ENCODE measurements around the gene FIBCD1. TPM values are rescaled to one million over a fixed set of nuclear protein-coding genes. Genes with fewer than 3 reads are reported as not detected.

The FIBCD1 gene
- total RNA-seq, 1 donor from 2014 or later: not detected

- no peaks in the 10 kb centered on the region for H3K27me3 Mint-ChIP-seq (ENCODE audit: insufficient read depth)
- no peaks in the 10 kb centered on the region for H3K4me1 Mint-ChIP-seq (ENCODE audit: low read depth)
- intact Hi-C loops (cut with micrococcal nuclease): no loop called here
- DNase-seq (ENCODE audit: low spot score): no peak
- H3K36me3 Mint-ChIP-seq (ENCODE audit: low read depth): peaks cover 3% of the 10 kb centered on the region
- H3K27ac Mint-ChIP-seq: no peak overlapping the region
- H3K4me3 Mint-ChIP-seq: no peak overlapping the region
- H3K9me3 Mint-ChIP-seq: no peaks in the 10 kb centered on the region
Measured at GRCh38 chr9:130890870-130891687, 48.0 kb downstream of the FIBCD1 start.

DNA sequence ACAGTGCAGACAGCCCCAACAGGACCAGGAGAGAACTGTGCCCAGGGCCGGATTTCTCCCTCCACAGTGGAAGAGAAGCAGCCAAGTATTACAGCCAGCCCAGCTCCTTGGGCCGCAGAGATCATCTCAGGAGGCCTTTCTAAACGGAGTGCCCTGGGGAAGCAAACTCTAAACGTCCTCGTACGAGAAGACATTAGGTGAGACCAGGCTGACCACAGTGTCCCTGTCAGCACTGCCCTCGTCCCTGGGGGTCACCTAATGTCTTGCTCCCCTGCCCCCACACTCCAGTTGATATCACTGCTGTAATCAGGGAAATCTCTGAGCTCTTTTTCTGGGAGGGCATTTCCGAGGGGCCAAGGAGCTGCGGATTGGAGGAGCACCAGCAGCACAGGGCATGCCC lies 48.9 kb downstream of the FIBCD1 start:
- peaks cover 3% of the 10 kb centered on the region for H3K36me3 Mint-ChIP-seq (ENCODE audit: low read depth)
- no peak for DNase-seq (ENCODE audit: low spot score)
- no peak overlapping the region for H3K4me3 Mint-ChIP-seq
- no peaks in the 10 kb centered on the region for H3K4me1 Mint-ChIP-seq (ENCODE audit: low read depth)
- no peaks in the 10 kb centered on the region for H3K9me3 Mint-ChIP-seq
- intact Hi-C loops (cut with micrococcal nuclease): no loop called here
- no peak overlapping the region for H3K27ac Mint-ChIP-seq
- no peaks in the 10 kb centered on the region for H3K27me3 Mint-ChIP-seq (ENCODE audit: insufficient read depth)

GRCh38 chr9:130888146-130888885 lies 50.7 kb downstream of the FIBCD1 start:
- no peak for DNase-seq (ENCODE audit: low spot score)
- H3K4me3 Mint-ChIP-seq: no peak overlapping the region
- no peak overlapping the region for H3K27ac Mint-ChIP-seq
- intact Hi-C loops (cut with micrococcal nuclease): no loop called here
- H3K9me3 Mint-ChIP-seq: no peaks in the 10 kb centered on the region
- H3K36me3 Mint-ChIP-seq (ENCODE audit: low read depth): peaks cover 3% of the 10 kb centered on the region
- H3K27me3 Mint-ChIP-seq (ENCODE audit: insufficient read depth): no peaks in the 10 kb centered on the region
- H3K4me1 Mint-ChIP-seq (ENCODE audit: low read depth): no peaks in the 10 kb centered on the region

- Mint-ChIP-seq H3K27me3 (ENCODE audit: insufficient read depth) (no peaks in the 10 kb centered on the region), H3K4me1 (ENCODE audit: low read depth) (no peaks in the 10 kb centered on the region), H3K9me3 (no peaks in the 10 kb centered on the region), H3K36me3 (ENCODE audit: low read depth) (peaks cover 3% of the 10 kb centered on the region), H3K4me3 (no peak overlapping the region), H3K27ac (no peak overlapping the region)
- DNase-seq (ENCODE audit: low spot score): no peak
- intact Hi-C loops (cut with micrococcal nuclease): no loop called here
Measured at GRCh38 chr9:130887494-130888144, 51.4 kb downstream of the FIBCD1 start.

DNA sequence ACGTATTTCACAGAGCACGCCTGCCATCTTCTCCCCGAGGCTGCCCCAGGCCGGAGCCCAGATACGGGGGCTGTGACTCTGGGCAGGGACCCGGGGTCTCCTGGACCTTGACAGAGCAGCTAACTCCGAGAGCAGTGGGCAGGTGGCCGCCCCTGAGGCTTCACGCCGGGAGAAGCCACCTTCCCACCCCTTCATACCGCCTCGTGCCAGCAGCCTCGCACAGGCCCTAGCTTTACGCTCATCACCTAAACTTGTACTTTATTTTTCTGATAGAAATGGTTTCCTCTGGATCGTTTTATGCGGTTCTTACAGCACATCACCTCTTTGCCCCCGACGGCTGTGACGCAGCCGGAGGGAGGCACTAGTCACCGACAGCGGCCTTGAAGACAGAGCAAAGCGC lies 52.1 kb downstream of the FIBCD1 start:
- no peak overlapping the region for H3K27ac Mint-ChIP-seq
- peaks cover 3% of the 10 kb centered on the region for H3K36me3 Mint-ChIP-seq (ENCODE audit: low read depth)
- no peaks in the 10 kb centered on the region for H3K27me3 Mint-ChIP-seq (ENCODE audit: insufficient read depth)
- intact Hi-C loops (cut with micrococcal nuclease): no loop called here
- H3K4me1 Mint-ChIP-seq (ENCODE audit: low read depth): no peaks in the 10 kb centered on the region
- DNase-seq (ENCODE audit: low spot score): no peak
- H3K4me3 Mint-ChIP-seq: no peak overlapping the region
- no peaks in the 10 kb centered on the region for H3K9me3 Mint-ChIP-seq

GRCh38 chr9:130885484-130886375 lies 53.3 kb downstream of the FIBCD1 start:
- Mint-ChIP-seq H3K27me3 (ENCODE audit: insufficient read depth) (no peaks in the 10 kb centered on the region), H3K4me1 (ENCODE audit: low read depth) (no peaks in the 10 kb centered on the region), H3K4me3 (no peak overlapping the region), H3K27ac (no peak overlapping the region), H3K9me3 (no peaks in the 10 kb centered on the region), H3K36me3 (ENCODE audit: low read depth) (peaks cover 5% of the 10 kb centered on the region)
- no peak for DNase-seq (ENCODE audit: low spot score)
- intact Hi-C loops (cut with micrococcal nuclease): no loop called here

DNA sequence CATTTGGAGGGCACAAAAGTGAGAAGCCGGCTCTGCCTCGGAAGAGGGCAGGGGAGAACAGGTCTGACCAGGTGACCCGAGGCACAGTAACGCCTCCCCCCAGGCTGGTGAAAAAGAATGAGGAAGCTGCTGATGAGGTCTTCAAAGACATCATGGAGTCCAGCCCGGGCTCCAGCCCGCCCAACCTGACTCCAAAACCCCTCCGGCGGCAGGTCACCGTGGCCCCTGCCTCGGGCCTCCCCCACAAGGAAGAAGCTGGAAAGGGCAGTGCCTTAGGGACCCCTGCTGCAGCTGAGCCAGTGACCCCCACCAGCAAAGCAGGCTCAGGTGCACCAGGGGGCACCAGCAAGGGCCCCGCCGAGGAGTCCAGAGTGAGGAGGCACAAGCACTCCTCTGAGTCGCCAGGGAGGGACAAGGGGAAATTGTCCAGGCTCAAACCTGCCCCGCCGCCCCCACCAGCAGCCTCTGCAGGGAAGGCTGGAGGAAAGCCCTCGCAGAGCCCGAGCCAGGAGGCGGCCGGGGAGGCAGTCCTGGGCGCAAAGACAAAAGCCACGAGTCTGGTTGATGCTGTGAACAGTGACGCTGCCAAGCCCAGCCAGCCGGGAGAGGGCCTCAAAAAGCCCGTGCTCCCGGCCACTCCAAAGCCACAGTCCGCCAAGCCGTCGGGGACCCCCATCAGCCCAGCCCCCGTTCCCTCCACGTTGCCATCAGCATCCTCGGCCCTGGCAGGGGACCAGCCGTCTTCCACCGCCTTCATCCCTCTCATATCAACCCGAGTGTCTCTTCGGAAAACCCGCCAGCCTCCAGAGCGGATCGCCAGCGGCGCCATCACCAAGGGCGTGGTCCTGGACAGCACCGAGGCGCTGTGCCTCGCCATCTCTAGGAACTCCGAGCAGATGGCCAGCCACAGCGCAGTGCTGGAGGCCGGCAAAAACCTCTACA lies 54.2 kb downstream of the FIBCD1 start:
- H3K27ac Mint-ChIP-seq: no peak overlapping the region
- intact Hi-C loops (cut with micrococcal nuclease): no loop called here
- H3K4me3 Mint-ChIP-seq: no peak overlapping the region
- no peaks in the 10 kb centered on the region for H3K27me3 Mint-ChIP-seq (ENCODE audit: insufficient read depth)
- no peak for DNase-seq (ENCODE audit: low spot score)
- no peaks in the 10 kb centered on the region for H3K4me1 Mint-ChIP-seq (ENCODE audit: low read depth)
- no peaks in the 10 kb centered on the region for H3K9me3 Mint-ChIP-seq
- peaks cover 5% of the 10 kb centered on the region for H3K36me3 Mint-ChIP-seq (ENCODE audit: low read depth)

DNA sequence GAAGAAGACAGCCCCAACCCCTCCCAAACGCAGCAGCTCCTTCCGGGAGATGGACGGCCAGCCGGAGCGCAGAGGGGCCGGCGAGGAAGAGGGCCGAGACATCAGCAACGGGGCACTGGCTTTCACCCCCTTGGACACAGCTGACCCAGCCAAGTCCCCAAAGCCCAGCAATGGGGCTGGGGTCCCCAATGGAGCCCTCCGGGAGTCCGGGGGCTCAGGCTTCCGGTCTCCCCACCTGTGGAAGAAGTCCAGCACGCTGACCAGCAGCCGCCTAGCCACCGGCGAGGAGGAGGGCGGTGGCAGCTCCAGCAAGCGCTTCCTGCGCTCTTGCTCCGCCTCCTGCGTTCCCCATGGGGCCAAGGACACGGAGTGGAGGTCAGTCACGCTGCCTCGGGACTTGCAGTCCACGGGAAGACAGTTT lies 54.9 kb downstream of the FIBCD1 start:
- Mint-ChIP-seq H3K9me3 (no peaks in the 10 kb centered on the region), H3K27me3 (ENCODE audit: insufficient read depth) (no peaks in the 10 kb centered on the region), H3K4me3 (no peak overlapping the region), H3K36me3 (ENCODE audit: low read depth) (peaks cover 9% of the 10 kb centered on the region), H3K27ac (no peak overlapping the region), H3K4me1 (ENCODE audit: low read depth) (no peaks in the 10 kb centered on the region)
- intact Hi-C loops (cut with micrococcal nuclease): no loop called here
- DNase-seq (ENCODE audit: low spot score): no peak

- no peak overlapping the region for H3K27ac Mint-ChIP-seq
- no peak for DNase-seq (ENCODE audit: low spot score)
- H3K27me3 Mint-ChIP-seq (ENCODE audit: insufficient read depth): no peaks in the 10 kb centered on the region
- no peaks in the 10 kb centered on the region for H3K9me3 Mint-ChIP-seq
- intact Hi-C loops (cut with micrococcal nuclease): no loop called here
- no peak overlapping the region for H3K4me3 Mint-ChIP-seq
- no peaks in the 10 kb centered on the region for H3K4me1 Mint-ChIP-seq (ENCODE audit: low read depth)
- H3K36me3 Mint-ChIP-seq (ENCODE audit: low read depth): peaks cover 11% of the 10 kb centered on the region
Measured at GRCh38 chr9:130883479-130883878, 55.6 kb downstream of the FIBCD1 start.

DNA sequence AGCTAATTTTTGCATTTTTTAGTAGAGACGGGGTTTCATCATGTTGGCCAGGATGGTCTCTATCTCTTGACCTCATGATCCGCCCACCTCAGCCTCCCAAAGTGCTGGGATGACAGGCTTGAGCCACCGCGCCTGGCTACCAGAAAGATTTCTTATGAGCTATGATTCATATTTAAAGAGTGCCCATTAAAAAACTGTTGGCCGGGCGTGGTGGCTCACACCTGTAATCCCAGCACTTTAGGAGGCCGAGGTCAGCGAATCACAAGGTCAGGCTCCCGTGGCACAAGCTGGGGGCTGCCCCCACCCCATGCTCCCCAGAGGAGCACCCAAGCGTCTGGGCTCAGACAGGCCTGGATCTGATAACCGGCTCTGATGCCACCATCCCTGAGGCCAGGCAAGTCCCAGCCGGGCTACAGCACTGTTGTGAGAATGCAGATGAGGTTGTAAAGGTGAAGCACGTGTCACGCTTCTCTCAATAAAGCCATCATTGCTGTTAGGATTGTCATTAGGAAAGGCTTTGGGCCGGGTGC lies 56.3 kb downstream of the FIBCD1 start:
- Mint-ChIP-seq H3K4me3 (no peak overlapping the region), H3K27ac (no peak overlapping the region), H3K4me1 (ENCODE audit: low read depth) (no peaks in the 10 kb centered on the region), H3K27me3 (ENCODE audit: insufficient read depth) (no peaks in the 10 kb centered on the region), H3K9me3 (no peaks in the 10 kb centered on the region), H3K36me3 (ENCODE audit: low read depth) (peaks cover 11% of the 10 kb centered on the region)
- intact Hi-C loops (cut with micrococcal nuclease): no loop called here
- no peak for DNase-seq (ENCODE audit: low spot score)

GRCh38 chr9:130881516-130881915 lies 57.5 kb downstream of the FIBCD1 start:
- H3K27me3 Mint-ChIP-seq (ENCODE audit: insufficient read depth): no peaks in the 10 kb centered on the region
- DNase-seq (ENCODE audit: low spot score): no peak
- intact Hi-C loops (cut with micrococcal nuclease): no loop called here
- peaks cover 8% of the 10 kb centered on the region for H3K36me3 Mint-ChIP-seq (ENCODE audit: low read depth)
- H3K27ac Mint-ChIP-seq: no peak overlapping the region
- no peak overlapping the region for H3K4me3 Mint-ChIP-seq
- H3K9me3 Mint-ChIP-seq: no peaks in the 10 kb centered on the region
- no peaks in the 10 kb centered on the region for H3K4me1 Mint-ChIP-seq (ENCODE audit: low read depth)

Measured in activated T-helper 1 cell treated with anti-CD3 and anti-CD28 coated beads, Interleukin-12 subunit alpha, Interleukin-12 subunit beta, Interleukin-2, Interleukin-4 antibody, amounts not matched to agents 30 ng/mL and 10 ng/mL and 1 ng/mL, durations not matched to agents 14 hours and 24 hours and 36 hours (primary cell).